AG04450 (cell line): ENCODE data around the gene AJM1. TPM values are rescaled to one million over a fixed set of nuclear protein-coding genes. Genes with fewer than 3 reads are reported as not detected.

Source experiments
- CTCF ChIA-PET: fragments of 300-600, 350-600 bp; formaldehyde crosslinking; extraction: SDS; loops from one replicate; lab custom pipeline; 2022; ENCODE audit warnings: antibody characterized with exemption, inconsistent platforms; lab: Charles Lee
- POLR2A ChIA-PET: fragments of 350-600 bp; formaldehyde crosslinking; extraction: SDS; loops from one replicate; lab custom pipeline; 2021; ENCODE audit warnings: antibody characterized with exemption, inconsistent platforms; lab: Yijun Ruan, JAX
- DNase-seq: peaks from one replicate; pipeline ENCODE4 v3.0.0-alpha.2; 2011; ENCODE audit warnings: low read depth, low spot score
- H3K27ac ChIP-seq: one replicate; pipeline ENCODE4 v1.5.1; 2012; ENCODE audit warnings: low read depth, low read length, control low read depth
- H3K27me3 ChIP-seq: one replicate; pipeline ENCODE4 v1.6.0; 2012; ENCODE audit warnings: low read length; ENCODE audit not compliant: control insufficient read depth, insufficient read depth
- H3K4me3 ChIP-seq: 2 replicates; pipeline ENCODE4 v1.5.1; 2011; ENCODE audit warnings: mild to moderate bottlenecking, low read depth, low read length, control low read depth
- H3K9me3 ChIP-seq: 2 replicates; pipeline ENCODE4 v1.5.1; 2012; ENCODE audit warnings: low read length; ENCODE audit not compliant: control insufficient read depth, insufficient read depth
- CTCF ChIP-seq: IDR thresholded peaks from 2 replicates; pipeline ENCODE4 v1.5.1; 2011; ENCODE audit warnings: low read depth, low read length, control low read depth, inconsistent platforms
- polyA plus RNA-seq: library from polyadenylated mRNA; depleted of rRNA; stranded (reverse); fragments of >200 nt; gene quantifications from 2 replicates; pipeline ENCODE4 v1.2.3, GENCODE V29; 2011

AJM1 gene
- polyA plus RNA-seq, 1 experiment = 0.26 TPM

- CTCF ChIA-PET = no interaction called here
- Histone ChIP-seq H3K4me3 (0 out of 2 replicates have a peak overlapping the region, but pooled peaks have one; percentile 4), H3K9me3 (peaks cover 9% of the 10 kb centered on the region), H3K27me3 (peaks cover 21% of the 10 kb centered on the region), H3K27ac (no peak overlapping the region)
- no peak for DNase-seq
- POLR2A ChIA-PET = interaction anchor here (1.0 kb wide), 1 partner anchor 135 kb away, joined by 3 read pairs; no protein-coding TSS in a partner anchor
- TF ChIP-seq CTCF = no peak
Observed at GRCh38 chr9:136846376-136847087, 4.3 kb downstream of the AJM1 start.

- Histone ChIP-seq H3K27ac (peak overlapping the region; percentile 31), H3K4me3 (peak overlapping the region; percentile 85), H3K9me3 (peaks cover 9% of the 10 kb centered on the region), H3K27me3 (peaks cover 21% of the 10 kb centered on the region)
- ChIA-PET POLR2A (interaction anchor here (0.6 to 1.0 kb wide), 2 partner anchors 135 to 462 kb away, joined by 3 read pairs; no protein-coding TSS in a partner anchor), CTCF (no interaction called here)
- TF ChIP-seq CTCF = no peak
- no peak for DNase-seq
Observed at GRCh38 chr9:136847088-136847825, 5.0 kb downstream of the AJM1 start.

- Histone ChIP-seq H3K27ac (no peak overlapping the region), H3K9me3 (peaks cover 9% of the 10 kb centered on the region), H3K4me3 (peak overlapping the region; percentile 85), H3K27me3 (peaks cover 21% of the 10 kb centered on the region)
- DNase-seq = peak; percentile 49
- POLR2A ChIA-PET = interaction anchor here (0.6 to 0.9 kb wide), 3 partner anchors 8 to 462 kb away, joined by 3 read pairs; no protein-coding TSS in a partner anchor
- no peak for TF ChIP-seq CTCF
- CTCF ChIA-PET = no interaction called here
Observed at GRCh38 chr9:136847826-136848392, 5.6 kb downstream of the AJM1 start.

- Histone ChIP-seq H3K9me3 (peaks cover 9% of the 10 kb centered on the region), H3K27me3 (peaks cover 21% of the 10 kb centered on the region), H3K4me3 (peak overlapping the region; percentile 85), H3K27ac (peak overlapping the region; percentile 90)
- TF ChIP-seq CTCF = no peak
- POLR2A ChIA-PET = interaction anchor here (0.5 to 0.9 kb wide), 3 partner anchors 8 to 37 kb away, joined by 3 to 4 read pairs (median 3); no protein-coding TSS in a partner anchor
- CTCF ChIA-PET = no interaction called here
- DNase-seq = no peak
Observed at GRCh38 chr9:136848393-136849037, 6.2 kb downstream of the AJM1 start.
